ENCODE measurements around the gene PTP4A2.

- no peak for TF ChIP-seq POLR2A (IDR thresholded peaks at IDR 0.05)
- no peak for TF ChIP-seq CTCF (IDR thresholded peaks at IDR 0.05)
Observed at GRCh38 chr1:31883357-31883942, 54.7 kb downstream of the PTP4A2 start.

Measured in breast epithelium (tissue), 3 donors.